Germinal center (tissue), 1 donor: ENCODE data around the gene VAV2.

ENCODE experiments used
- DNase-seq: peaks from one replicate; pipeline ENCODE4 v3.0.0; 2012; ENCODE audit warnings: mixed read lengths, low spot score

VAV2 gene

DNA sequence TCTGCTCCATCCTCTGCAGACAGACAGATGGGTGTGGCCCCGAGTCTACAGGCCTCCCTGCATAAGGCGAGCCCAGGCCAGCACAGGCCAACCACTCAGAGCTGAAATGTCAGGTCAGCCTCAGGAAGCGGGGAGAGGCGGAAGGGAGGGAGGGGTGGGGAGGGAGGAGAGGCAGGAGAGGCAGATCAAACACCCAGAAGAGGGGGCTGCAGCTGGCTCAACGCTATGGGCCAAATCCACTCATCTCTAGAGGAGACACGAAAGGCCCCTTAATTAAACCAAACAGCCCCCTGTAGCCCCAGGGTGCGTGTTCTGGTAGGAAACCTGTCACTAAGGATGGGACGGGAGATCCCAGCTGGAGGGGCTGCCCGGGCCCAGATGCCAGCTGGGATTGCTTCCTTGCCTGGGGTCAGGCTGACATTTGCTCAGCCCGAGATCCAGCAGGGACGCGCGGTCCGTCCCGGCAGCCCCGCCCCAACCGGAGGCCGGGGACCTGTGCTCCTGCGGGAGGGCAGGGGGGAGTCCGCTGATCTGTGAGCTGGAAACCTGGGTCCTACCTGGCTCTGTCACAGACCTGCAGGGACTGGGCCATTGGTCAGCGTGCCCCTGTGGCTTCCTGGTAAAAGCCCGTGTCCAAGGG is 156.7 kb downstream of the VAV2 start:
- DNase-seq = no peak

DNA sequence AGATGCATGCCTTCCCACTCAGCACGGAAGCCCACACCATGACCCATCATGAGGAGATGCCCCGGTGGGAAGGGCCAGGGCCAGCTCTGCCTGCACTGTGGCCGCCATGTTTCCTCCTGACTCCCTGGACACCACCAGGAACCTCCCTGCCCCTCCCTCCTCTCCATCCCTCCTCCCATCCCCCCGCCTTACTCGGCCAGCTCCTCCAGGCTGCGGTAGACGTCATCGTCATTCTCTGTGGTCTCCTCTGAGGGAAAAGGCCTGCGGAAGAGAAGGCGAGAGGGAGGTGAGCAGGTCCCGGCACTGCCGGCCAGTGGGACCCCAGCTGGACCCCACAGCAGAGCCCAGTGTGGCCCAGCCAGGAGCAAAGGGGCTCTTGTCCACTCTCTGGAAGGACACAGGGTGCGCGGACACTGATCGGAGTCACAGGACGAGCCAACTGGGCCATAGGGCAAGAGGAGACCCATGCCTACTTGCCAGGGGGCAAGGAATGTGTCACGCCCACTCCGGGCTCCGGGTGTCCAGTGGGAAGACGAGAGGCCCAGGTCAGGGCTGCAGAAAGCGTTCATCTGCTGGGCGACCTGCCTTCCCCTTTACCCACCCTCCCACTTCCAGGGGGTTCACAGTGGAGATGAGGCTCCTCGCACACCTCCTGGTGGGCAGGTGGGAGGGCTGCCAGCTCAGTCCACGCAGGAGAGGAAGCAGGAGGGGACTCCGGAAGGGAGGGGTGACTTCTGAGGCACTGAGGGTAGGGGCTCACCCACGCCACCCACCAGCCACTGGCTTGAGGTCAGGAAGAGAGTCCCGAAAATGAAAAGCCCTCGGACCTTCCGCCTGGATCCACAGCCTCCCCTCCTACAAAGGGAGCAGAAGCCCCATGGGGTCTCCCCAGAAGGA is 157.8 kb downstream of the VAV2 start:
- DNase-seq = no peak

DNA sequence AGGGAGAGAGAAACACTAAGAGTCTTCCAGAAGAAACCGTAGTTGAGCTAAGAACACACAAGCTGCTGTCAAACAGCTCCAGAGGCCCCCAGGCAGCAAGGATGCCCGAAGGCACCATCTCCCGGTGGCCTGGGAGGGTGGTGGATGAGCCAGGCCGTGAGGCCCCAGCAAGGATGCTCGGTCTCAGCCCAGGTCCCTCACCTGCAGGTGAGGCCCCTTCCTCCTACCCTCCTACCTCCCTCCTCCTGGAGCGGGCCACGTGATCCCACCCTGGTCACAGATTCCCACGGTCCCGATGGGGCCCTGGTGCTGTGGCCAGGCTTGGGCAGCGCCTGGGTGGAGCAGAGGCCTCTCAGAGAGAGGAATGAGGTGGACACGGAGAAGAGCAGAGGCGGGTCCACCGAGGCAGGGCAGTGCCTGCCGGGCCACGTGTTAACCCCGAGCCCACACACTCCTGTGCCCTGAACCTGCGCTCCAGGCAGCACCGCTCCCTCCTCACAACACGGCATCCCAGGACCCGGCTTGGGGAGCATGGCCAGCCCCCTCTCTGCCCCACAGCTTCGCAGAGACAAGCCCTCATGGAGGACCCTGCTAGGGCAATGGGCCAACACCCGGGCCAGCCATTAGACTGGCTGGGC is 158.6 kb downstream of the VAV2 start:
- no peak for DNase-seq

DNA sequence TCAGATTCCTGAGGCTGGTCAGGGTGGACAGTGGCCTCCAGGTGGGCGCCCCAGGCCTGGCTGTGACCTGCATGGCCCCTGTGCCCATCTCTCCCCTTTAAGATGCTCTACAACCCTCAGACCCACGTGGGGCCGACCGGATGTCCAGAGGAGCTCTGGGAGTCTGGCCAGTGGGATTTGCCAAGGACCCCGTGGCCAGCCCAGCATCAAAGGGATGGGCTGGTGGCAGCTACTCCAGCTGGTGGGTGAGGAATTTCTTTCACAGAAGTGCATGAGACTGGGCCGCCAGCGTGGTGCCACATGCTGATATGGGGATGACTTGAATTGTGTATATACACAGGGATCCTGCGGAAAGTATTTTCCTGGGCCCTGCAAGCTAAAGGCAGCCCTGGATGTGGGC is 159.2 kb downstream of the VAV2 start:
- DNase-seq = no peak

DNA sequence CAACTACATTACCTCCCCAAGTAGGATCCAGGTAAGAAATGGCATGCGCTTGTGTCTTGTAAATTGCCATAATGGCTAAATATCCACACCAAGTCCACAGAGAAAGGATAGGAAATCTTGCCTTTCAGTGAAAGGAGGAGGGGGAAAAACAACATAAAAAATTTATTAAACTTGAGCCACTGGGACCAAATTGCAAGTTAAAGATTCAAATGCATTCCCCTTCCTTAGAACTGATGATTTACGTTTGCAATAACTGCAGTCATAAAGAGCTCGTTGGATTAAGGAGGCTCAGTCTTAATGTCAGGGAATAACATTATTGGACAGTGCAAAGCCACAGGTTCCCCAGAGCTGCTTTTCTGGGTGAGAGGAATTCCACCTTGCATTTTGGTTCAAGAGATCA is 161.4 kb downstream of the VAV2 start:
- no peak for DNase-seq

DNA sequence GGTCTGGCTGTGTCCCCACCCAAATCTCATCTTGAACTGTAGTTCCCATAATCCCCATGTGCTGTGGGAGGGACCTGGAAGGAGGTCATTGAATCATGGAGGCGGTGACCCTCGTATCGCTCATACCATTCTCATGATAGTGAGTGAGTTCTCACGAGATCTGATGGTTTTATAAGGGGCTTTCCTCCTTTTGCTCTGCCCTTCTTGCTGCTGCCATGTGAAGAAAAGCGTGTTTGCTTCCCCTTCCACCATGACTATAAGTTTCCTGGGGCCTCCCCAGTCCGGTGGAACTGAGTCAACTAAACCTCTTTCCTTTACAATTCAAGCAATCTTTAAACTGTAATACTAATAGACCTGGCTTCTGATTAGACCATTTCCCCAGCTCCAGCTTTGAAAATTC is 161.8 kb downstream of the VAV2 start:
- DNase-seq = no peak

DNA sequence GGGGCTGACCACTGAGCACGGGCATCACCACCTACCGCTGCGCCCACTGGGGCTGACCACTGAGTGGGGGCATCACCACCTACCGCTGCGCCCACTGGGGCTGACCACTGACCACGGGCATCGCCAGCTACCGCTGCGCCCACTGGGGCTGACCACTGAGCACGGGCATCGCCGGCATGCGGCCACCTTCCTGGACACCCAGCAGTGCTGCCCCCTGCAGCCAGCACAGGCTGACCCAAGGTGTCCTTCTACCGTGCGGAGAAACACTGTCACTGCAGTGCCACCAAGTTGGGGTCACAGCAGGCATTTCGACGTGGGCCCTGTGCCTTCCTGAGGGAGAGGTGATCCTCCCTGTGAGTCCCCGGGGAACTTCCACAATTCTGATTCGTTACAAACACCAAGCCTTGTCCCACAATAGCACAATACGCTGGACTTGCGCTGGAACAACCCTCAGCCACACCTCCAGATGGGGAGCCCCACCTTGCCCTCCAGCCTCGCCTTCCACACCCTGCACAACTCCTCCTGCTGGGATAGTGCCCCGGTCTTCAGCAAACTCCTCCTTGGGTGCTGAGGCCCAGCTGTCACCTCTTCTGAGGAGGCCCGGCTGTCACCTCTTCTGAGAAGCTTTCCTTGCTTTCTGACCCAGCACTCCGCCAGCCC is 163.7 kb downstream of the VAV2 start:
- DNase-seq = no peak

DNA sequence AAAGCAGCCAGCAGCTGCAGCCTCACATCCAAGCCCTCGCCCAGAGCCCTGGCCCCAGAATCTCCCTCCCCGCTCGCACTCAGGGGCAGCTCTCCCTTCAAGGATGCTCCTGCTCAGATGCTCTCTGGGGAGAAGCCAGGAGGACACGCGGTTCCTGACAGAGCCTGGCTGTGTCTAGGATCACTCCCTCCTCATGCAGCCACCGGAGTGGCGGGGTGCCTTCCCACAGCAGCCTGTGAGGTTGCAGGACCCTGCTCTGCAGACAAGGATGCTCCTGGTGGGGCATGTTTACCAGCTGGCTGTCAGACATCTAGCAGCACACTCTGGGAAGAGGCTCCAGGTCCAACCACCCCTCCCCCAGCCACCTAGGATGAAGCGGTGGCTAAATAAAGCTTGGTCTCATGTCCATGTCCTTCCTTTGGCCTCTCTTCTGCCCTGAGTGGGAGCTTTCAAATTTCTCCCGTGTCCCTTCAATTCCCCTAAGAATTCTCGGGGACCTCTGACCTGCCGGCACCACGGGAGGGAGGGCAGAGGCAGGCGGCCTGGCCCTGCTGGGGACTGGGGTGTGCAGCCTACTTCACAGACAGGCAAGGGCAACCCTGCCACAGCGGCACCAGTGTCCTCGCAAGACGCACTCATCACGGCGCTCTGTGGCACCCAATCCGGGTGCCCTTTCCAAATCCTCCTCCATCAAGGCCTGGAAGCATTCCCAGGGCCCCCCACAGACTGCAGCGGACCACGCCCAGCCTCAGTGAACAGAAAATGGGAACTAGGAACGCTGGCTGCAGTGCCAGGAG is 165.6 kb downstream of the VAV2 start:
- DNase-seq = no peak

DNA sequence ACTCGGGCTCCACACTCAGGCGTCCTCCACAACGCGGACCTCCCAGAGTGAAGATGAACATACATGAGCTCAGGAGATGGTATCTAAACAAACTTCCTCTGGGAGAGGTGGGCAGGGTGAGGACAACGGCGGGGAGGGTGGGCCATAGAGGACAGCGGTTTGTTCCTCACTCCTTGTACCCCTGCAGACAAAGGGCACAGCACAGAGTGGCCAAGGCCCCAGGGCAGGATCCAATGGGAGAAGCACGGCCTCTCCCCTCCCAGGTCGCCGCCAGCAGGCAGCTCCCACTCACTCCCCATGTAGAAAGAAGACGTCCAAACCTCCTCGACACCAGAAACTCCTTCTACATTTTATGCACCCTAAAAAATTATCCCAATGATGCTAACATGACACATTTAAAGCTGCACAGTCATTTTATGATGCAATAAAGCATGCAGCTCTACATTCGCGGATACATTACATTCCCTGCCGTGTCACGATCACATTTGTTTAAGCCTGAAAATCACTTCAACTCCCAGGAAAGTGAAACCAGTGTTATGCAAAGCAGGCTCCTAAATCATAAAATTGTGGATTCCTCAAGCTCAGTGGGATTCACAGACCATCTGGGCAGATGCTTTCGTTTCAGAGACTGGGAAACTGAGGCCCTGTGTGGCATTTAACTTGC is 166.4 kb downstream of the VAV2 start:
- no peak for DNase-seq

DNA sequence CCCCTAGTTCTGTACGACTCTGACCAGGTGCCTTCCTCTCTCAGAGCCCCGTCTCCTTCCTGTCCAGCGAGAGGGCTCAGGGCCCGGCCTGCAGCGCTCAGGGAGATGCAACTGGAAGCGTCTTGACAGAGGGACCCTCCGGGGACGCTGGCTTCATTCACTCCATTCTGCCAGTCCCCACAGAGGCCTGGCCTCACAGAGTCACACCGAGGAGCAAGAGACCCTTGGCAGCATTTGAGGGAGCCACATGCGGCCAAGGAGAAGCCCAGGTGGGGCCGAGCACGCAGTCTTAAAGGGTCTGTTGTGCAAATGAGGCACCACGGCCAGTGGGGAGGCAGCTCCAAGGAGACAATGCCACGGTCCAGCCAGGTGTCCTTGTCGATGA is 167.3 kb downstream of the VAV2 start:
- DNase-seq = no peak

DNA sequence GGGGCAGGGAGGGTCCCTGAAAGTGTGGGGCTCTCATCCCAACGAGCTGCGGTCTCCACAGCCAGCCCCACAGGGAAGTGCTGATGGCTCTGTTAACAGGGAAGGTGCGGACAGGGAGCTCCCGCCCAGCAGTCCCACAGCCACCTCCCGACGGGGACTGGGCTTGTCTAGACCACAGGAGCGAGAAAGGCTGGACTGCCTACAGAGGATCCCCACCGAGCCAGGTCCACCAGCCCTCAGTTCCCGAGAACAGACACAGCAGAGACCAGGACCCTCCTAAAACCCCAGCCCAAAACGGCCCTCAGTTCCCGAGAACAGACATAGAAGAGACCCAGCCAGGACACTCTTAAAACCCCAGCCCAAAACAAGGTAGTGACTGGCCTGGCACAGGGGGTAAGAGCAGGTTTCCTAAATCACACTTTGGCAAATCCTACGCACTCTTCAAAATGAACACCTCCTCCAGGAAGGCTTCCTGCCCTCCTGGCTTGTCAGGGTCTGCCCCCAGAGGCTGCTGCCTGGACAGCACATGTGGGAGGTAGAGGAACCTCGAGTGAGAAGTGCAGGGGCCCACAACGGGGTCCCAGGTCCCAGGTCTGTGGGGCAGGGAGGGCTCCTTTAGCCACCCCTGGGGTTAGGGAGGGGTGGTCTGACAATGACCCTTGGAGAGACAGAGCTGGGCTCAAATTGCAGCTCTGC is 167.9 kb downstream of the VAV2 start:
- DNase-seq = no peak

DNA sequence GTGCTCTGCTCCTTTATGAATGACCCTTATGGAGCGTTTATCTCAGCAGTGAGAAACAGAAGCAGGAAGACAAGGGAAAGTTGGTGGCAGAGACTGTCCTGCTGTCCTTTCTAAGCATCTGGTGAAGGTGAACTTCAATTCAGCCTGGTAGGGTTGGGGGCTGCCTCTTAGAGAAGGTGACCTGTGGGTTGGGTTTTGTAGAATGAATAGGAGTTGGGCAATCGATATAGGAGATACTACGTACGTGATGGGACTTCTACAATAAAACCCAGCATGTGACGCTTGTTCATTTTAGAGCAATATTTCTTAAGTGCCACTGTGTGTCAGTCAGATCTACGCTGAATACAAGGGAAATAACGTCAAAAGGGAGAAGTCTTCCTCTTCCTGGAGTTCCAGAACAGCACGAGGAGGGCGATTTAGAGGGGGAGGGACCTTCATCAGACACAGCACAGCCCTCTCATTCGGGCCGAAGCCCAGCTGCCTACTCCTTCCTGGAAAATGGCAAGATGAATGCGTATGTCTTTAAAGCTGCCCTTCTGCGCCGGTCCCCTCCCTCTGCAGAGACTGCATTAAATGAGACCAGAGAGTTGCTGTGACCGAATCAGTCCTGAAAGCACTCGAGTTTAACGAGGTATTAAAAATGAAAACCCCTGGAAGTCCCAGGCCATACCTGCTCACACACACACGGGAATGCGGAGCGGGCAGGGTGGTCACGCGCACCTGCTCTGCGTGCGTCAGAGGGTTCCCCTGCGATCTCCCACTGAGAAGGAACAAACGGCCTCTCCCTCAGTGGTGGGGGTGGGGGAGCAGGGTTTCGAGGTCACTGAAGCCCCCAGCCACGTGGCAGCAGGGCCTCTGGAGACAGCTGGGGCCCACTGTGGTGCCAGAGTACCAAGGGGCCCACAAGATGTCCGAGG is 168.7 kb downstream of the VAV2 start:
- peak; percentile 58 for DNase-seq

DNA sequence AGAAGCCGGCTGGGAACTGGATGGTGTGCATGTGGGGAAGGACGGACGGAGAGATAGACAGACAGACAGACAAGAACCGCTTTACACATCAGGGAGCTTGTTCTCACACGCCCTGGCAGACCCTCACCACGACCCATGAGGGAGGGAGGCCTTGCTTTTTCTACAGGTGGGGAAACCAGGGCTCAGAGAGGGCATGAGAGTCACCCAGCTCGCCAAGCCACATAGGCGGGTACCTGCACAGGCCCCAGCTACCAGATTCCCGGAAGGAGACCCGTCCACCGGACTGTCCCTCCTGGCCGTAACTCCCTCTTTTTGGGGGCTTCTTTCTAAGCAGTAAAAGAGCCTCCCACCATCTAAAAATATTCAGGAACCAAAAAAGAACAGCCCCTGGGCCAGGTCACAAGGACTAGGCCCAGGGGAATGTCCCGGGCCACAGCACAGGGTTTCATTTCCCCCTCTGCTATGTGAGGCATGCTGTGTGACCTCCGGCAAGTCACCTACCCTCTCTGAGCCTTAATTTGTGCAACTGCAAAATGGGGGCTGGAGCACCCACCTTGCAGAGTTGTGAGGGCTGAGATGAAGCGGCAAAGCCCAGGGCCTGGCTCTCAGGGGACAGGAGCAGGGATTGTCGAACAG is 169.6 kb downstream of the VAV2 start:
- DNase-seq = peak; percentile 87

DNA sequence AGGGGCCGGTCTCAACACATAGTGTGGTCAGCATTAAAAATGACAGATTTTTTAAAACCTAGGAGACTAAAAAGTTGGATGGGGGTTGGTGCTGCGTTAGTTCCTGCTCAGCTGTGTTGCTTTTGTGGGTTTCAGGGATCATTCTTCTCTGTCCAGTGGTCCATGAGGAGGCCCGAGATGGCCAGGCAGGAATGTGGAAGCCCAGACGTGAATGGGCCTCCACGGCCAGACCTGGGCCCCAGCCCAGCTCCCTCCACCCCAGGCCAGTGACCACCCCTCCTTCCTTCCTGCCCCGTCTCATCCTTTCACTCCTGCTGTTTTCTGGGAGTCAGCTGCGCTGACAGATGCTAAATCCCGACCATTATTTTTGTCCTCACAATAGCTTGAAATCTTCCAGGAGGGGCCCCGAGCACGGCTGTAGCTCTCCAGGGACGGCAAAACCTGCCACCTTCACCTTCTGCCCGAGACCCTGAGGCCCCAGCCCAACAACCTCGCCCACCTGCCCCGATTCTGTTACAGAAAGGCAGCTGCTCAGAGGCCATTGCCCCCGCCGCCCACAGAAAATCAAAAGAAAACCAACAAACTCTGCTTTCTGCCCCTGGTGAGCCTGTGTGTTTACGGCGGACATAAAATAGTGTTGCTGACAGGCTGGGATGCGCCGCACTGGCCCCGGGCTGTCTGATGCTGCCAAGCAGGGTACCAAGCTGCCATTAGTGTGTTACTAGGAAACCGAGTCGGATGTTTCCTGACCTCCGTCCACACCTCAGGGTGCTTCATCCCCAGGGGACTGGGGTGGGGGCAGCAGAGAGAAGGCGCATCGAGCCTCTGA is 170.3 kb downstream of the VAV2 start:
- peak; percentile 50 for DNase-seq

DNA sequence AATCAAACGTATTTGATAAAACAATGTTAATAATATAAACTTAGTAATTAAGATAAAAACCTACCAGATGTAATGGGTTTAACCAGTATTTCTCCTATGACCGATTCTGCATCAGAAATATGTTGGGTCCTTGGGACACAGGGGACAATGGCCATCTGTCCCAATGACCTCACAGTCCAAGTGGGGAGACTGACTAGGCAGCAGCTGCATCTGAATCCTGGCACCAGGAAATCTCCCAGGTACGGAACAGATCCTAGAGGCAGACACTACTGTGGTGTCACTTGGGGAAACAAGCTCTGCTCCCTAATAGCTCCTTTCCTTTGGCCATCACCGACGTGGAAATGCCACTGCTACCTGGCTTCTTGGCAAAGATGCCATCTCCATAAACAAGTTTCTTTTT is 172.2 kb downstream of the VAV2 start:
- DNase-seq = no peak

DNA sequence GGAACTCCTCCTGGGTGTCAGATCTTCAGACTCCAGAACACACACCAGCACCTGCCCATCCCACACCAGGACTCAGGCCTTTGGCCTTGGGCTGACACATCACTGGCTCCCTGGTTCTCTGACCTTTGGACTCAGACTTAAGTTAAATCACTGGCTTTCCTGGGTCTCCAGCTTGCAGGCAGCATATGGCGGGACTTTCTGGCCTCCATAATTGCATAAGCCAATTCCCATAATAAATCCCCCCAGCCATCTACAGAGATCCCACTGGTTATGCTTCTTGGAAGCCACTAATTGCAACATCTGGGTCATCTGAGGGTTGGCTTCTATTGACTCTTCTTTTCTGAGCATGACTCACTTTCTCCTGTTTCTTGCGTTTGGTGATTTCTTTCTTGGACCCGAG is 173.7 kb downstream of the VAV2 start:
- no peak for DNase-seq

DNA sequence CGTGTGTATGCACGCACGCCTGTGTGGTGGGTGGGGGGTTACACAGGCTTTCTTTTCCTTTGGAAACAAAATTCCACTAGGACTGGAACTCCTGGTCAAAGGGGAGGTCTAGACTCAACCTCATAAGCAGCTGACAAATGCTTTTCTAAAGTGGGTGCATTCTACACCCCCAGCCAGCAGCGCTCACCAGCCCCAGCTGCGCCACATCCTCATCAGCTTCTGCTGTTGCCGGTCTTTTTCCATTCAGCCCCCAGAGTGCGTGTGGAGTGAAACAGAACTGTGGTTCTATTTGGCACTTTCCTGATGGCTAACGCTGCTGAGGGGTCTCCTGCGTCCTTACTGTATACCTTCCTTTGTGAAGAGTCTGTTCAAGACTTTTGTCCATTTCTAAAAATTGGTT is 176.3 kb downstream of the VAV2 start:
- DNase-seq = no peak

DNA sequence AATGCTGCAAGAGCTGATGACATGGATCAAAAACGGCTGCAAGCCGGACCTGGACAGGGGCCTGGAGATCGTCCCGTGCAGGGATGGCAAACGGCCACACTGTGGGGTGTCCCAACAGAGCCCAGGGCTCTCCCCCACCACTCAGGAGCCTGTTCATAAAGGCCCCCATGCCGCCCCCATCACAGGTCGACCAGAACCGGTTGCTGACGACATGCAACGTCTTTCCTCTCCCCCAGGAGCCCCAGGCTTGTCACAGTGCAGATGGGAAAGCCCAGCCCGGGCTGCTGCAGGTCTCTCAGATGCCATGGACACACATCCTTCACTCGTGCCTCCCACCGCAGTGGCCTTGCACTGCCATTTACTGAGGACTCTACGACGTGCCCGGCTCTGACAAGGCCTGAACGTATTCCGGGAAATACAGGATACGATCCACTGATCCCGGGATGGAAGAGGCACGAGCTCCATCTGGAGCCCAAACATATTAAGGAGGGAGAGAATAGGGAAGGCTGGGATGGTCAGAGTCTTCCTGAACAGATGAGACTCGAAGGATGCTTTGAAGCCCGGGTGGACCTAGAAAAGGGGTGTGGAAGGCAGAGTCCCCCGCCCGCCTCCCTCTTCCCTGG is 177.4 kb downstream of the VAV2 start:
- DNase-seq = no peak
